ENCODE results near the gene CRTC2.
"Not testable (repeated sequence)": the region's sequence is repeated elsewhere in the genome, so short reads cannot be mapped to it uniquely, and the experiment has no call there.

Gene CRTC2

DNA sequence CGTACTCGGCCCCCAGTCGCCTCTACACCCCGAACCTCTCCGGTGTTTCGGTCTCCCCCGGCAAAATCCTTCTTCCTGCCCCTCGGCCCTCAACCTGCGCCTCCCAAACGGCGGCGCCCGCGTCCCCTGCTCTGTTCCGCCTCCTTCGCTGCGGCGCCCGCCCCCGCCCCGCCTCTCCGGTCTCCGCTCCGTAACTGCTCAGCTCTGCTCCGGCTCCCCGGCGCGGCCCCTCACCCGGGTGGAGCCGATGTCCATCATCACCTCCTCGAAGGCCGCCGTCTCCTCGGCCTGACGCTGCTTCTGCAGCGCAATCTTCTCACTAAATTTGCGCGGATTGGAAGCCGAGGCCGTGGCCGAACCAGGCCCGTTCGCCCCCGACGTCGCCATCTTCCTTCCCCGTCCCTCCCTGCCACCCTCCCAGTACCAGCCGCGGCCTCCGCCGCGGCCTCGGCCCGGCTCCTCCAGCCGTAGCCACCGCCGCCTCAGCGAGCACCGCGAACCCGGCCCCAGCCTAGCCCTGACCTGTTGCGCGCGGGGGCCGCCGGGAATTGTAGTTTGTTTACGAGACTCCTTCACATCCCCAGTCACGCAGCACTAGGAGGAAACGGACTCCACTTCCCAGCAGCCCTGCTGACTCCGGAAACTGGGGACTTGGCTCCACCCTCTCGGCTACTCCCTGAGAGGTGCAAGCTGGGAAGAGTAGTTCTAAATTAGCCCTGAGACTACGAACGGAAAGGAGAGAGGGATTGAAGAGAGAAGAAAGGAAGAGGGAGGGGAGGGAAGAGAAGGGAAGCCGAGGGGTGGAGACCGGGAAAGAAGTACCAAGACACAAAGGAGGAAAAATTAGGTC, at the start of gene CRTC2:
Gene CRTC2, minus strand, starts transcription at position 502 of the 850 bp plus-strand sequence. Its CDS starts 115 bp downstream, at position 387.
- peak; percentile 89 to 97 for DNase-seq (ENCODE audit: low read depth in 2 of 2)

GRCh38 chr1:154006136-154006535, 47.7 kb upstream of the CRTC2 start:
- no peak for DNase-seq (ENCODE audit: low read depth in 2 of 2)

GRCh38 chr1:154000420-154000819, 42.0 kb upstream of the CRTC2 start:
- no peak for DNase-seq (ENCODE audit: low read depth in 2 of 2)

DNA sequence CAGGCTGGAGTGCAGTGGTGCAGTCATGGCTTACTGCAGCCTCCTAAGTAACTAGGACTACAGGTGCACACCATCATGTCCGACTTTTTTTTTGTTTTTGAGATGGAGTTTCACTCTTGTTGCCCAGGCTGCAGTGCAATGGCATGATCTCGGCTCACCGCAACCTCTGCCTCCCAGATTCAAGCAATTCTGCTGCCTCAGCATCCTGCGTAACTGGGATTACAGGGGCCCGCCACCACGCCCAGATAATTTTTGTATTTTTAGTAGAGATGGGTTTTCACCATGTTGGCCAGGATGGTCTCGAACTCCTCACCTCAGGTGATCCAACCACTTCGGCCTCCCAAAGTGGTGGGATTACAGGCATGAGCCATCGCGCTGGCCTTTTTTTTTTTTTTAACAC, 38.5 kb upstream of the CRTC2 start:
- DNase-seq (ENCODE audit: low read depth in 2 of 2), result not testable (repeated sequence)

- DNase-seq (ENCODE audit: low read depth in 2 of 2), result no peak
Observed at GRCh38 chr1:153995640-153996039, 37.2 kb upstream of the CRTC2 start.

GRCh38 chr1:153995202-153995601, 36.8 kb upstream of the CRTC2 start:
- DNase-seq (ENCODE audit: low read depth in 2 of 2), result no peak

DNA sequence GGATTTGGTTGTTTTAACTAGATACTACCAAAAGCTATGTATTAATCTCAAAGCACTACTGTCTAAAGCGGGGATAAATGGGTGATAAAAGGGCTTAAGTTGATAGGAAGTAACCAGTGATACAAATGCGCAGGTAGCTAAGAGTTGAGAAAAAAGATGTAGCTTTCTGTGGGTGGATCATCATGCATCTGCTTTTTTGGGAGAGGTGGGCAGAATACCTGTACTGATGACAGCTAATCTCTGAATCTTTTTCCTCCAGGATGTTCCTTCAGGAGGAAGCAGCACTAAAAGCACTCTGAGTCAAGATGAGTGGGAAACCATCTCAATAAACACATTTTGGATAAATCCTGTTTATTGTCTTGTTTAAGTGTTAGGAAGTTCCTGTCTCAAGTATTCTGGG, 33.4 kb upstream of the CRTC2 start:
- DNase-seq (ENCODE audit: low read depth in 2 of 2), result no peak

DNA sequence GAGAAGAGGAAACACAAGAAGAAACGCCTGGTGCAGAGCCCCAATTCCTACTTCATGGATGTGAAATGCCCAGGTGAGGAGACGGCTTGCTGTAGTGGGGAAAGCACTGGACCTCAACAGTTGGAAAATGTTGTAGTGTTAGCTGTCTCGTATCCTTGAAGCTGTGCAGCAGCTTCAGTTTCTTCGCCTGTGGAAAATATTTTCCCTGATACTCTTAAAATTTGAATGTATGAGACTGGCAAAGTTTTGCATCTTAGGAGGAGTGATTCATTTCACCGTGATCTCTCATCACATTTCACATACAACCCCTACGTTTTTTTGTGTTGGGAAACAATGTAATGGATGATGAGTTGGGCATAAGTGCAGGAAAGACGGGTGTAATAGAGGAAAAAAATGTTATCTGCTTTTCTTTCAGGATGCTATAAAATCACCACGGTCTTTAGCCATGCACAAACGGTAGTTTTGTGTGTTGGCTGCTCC, 32.8 kb upstream of the CRTC2 start:
- no peak for DNase-seq (ENCODE audit: low read depth in 2 of 2)

DNA sequence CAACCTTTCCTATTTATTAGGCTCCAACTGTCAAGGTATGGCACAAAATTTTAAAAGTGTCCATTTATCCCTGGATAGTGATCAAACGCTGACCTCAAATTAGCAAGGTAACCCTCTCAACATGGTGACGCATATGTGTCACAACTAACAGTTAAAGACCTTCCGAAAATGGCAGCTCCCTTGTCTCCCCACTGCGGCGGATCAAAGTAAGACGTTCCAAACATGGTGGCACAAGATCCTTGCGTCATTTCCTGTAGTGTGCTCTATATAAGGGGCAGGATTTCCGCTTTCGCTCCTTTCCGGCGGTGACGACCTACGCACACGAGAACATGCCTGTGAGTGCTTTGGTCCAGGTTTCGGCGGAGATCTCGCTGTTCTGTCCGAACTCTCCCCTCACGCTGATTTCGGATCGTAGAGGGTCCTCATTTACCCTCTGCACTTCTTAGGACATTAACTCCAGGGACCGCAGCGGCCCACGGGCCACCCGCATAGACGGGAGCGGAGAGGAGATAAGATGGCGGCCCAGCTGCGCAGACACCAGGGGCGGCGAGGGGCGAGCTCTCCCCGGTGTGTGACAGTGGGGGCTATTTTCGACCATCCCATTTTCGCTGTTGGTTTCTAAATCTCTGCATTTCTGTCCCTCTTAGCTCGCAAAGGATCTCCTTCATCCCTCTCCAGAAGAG, 32.2 kb upstream of the CRTC2 start, which contains the start of gene RPS27:
Gene RPS27, plus strand, starts transcription at position 295 of the 683 bp plus-strand sequence. Its CDS starts 35 bp downstream, at position 330.
- peak; percentile 68 to 85 for DNase-seq (ENCODE audit: low read depth in 2 of 2)

DNA sequence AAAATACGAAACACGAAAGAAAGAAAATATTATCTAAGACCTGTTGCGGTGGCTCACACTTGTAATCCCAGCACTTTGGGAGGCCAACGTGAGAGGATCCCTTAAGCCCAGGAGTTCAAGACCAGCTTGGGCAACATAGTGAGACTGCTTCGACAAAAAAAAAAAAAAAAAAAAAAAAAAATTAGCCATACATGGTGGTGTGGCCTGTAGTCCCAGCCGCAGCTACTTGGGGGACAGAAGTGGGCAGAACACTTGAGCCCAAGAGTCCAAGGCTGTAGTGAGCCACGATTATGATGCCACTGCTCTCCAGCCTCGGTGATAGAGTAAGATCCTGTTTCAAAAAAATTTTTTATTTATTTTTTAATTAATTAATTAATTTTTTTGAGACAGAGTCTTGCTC, 29.2 kb upstream of the CRTC2 start:
- no peak for DNase-seq (ENCODE audit: low read depth in 2 of 2)

DNA sequence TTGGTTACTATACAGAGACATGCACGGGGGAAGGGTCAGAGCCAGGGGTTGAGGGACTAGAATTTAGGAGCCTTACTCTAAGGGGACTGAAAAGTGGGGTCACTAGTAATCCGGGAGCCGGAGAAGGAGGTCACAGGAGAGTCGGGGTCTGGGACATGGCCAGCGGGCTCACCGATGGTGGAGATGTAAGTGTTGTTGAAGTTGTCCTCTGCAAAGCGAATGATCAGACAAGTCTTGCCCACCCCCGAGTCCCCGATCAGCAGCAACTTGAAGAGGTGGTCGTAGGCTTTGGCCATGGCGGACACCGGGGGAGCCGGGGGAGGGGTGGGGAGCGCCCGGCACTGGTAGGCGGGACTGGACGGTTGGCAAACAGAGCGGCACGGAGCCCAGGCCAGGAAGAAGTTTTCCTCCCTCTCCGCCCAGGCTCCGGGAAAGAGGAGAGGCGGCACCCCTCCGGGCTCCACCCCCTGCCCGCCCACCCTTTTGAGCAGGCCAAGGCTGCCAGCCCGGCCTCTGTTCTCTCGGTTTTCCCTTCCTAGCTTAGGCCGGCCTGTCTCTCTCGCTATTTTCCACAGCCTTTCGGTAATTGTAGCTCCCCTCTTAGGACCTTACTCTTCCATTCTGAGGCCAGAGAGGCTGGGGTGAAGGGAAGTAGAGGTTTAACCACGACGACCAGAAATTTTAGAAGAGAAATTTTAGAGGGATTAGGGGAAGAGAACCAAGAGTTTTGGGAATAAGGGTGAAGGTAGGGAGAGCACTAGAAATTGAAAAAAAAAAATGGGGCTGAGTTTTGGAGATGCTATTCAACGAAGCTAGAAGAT, 27.7 kb upstream of the CRTC2 start, which contains the start of gene RAB13:
Gene RAB13, minus strand, starts transcription at position 399 of the 821 bp plus-strand sequence. Its CDS starts 103 bp downstream, at position 296.
- no peak for DNase-seq (ENCODE audit: low read depth in 2 of 2)

DNA sequence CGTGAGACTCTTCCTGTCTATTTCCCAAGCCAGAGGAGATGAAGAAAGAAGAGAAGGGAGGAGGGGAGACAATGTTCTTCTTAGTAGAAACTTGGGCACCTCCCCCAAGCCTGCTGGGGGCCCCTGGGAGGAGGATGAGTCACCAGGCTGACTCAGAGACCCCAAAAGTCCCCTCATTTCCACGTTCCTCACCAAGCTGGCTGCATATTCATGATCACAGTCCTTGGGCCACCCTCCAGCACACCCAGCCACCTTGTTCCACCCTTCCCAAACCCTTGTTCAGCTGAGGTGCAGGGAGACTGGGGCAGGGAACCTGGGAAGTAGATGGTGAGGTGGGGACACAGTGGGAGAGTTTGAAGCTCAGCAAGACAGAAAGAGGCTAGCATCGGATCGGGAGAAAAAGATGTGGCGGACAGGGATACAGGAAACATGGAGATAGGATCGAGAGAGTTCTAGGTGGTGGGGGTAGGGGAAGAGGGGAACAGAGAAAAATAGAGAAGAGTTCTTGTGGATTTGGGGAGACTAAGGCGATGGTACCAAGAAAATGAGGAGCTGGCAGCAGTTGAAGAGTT, 27.0 kb upstream of the CRTC2 start:
- DNase-seq (ENCODE audit: low read depth in 2 of 2), result peak; percentile 29 to 48

GRCh38 chr1:153984123-153984894, 25.9 kb upstream of the CRTC2 start:
- DNase-seq (ENCODE audit: low read depth in 2 of 2), result no peak

GRCh38 chr1:153981735-153982134, 23.3 kb upstream of the CRTC2 start:
- not testable (repeated sequence) for DNase-seq (ENCODE audit: low read depth in 2 of 2)

DNA sequence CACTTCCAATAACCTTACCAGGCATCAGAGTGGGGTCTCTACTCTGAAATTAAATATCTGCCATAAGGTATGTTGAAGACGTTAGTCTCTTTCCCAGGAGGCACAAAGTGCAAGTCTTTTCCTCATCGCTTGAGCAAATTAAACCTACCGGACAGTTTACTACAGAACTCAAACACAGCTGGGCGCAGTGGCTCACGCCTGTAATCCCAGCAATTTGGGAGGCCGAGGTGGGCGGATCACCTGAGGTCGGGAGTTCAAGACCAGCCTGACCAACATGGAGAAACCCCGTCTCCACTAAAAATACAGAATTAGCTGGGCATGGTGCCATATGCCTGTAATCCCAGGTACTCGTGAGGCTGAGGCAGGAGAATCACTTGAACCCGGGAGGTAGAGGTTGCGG, 20.7 kb upstream of the CRTC2 start:
- not testable (repeated sequence) for DNase-seq (ENCODE audit: low read depth in 2 of 2)

DNA sequence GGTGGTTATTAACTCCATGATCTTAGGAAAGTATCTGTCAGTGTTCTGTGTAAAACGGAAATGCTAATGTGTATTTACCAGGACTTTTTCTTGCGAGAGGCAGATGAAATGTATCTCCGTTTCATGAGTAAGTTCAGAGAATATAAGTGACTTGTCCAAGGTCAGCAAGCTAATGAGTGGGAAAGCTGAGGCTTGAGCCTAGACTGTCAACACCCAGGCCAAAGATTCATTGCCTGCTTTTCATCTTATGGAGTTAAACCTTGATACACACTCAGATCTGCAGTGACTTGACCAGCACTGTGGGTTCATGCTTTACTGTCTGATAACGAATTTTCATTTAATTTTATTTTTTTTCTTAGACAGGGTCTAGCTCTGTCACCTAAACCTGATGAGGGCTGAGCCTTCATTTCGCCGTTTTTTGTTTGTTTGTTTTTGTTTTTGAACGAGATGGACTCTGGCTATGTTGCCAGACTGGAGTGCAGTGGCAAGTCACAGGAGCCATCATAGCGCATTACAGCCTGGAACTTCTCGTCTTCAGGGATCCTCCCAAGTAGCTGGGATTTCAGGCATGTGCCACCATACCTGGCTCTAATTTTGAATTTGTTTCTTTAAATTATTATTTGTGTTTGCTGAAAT, 20.0 kb upstream of the CRTC2 start:
- DNase-seq (ENCODE audit: low read depth in 2 of 2), result no peak

- peak; percentile 65 to 77 for DNase-seq (ENCODE audit: low read depth in 2 of 2)
Observed at GRCh38 chr1:153977250-153978240, 19.1 kb upstream of the CRTC2 start, which contains the start of gene JTB. TSS of gene JTB (minus strand) at chr1:153977674. CDS start at chr1:153977252, 422 bp downstream.

- no peak for DNase-seq (ENCODE audit: low read depth in 2 of 2)
Observed at GRCh38 chr1:153976819-153977249, 18.4 kb upstream of the CRTC2 start.

DNA sequence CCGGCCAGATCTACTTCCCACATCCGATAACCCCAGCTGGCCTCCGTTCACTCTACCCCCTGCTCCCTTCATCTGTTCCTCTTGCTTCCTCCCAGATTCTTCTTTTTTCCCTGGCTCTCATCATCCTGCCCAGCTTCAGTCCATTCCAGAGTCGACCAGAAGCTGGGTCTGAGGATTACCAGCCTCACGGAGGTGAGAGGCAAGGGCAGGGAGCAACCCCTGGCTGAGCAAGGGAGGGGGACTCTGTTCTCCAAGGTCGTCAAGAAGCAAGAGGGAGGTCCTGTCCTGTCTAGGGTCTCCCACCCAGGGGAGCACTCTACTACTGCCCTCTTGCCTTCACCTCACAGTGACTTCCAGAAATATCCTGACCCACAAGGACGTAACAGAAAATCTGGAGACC, 15.1 kb upstream of the CRTC2 start:
- DNase-seq (ENCODE audit: low read depth in 2 of 2), result no peak
